K562 (cell line): ENCODE measurements around the gene GTPBP2. TPM values are rescaled to one million over a fixed set of nuclear protein-coding genes. Genes with fewer than 3 reads are reported as not detected.

Source experiments
- CBFA2T2 ChIP-seq: fragments of 450-650 bp; conservative IDR thresholded peaks from 2 replicates; pipeline ENCODE4 v1.6.1; 2017; ENCODE audit warnings: mild to moderate bottlenecking
- ELF4 ChIP-seq: fragments of 450-650 bp; formaldehyde crosslinking; IDR thresholded peaks from 2 replicates; pipeline ENCODE4 v1.4.0; 2022; ENCODE audit warnings: missing genetic modification characterization
- ETV5 ChIP-seq: sonication (generic); formaldehyde crosslinking; IDR thresholded peaks from 2 replicates; pipeline ENCODE4 v1.4.0; 2020; ENCODE audit warnings: low read depth, mild to moderate bottlenecking, missing genetic modification reagents
- FUS ChIP-seq: fragments of 200-400 bp; formaldehyde crosslinking; optimal IDR thresholded peaks from 2 replicates; pipeline ENCODE3; 2017; ENCODE audit warnings: low read depth, low read length
- KHSRP ChIP-seq: fragments of 450-650 bp; IDR thresholded peaks from 2 replicates; pipeline ENCODE4 v1.6.1; 2017
- LARP7 ChIP-seq: fragments of 450-650 bp; IDR thresholded peaks from 2 replicates; pipeline ENCODE4 v1.6.1; 2016
- MTF1 ChIP-seq: fragments of 250-450 bp; sonication (Bioruptor Pico); IDR thresholded peaks from 2 replicates; pipeline ENCODE4 v1.9.0; 2021; ENCODE audit warnings: moderate library complexity, mild to moderate bottlenecking, inconsistent platforms, borderline replicate concordance
- NFE2L1 ChIP-seq: fragments of 450-650 bp; IDR thresholded peaks from 2 replicates; pipeline ENCODE4 v1.6.1; 2016; ENCODE audit warnings: missing genetic modification characterization, low read depth, mild to moderate bottlenecking, missing compliant biosample characterization, moderate library complexity, borderline replicate concordance
- NR3C1 ChIP-seq: sonication (generic); formaldehyde crosslinking; IDR thresholded peaks from 2 replicates; pipeline ENCODE4 v1.8.1; 2022; ENCODE audit warnings: missing genetic modification reagents
- RB1 ChIP-seq: fragments of 450-650 bp; IDR thresholded peaks from 2 replicates; pipeline ENCODE4 v1.6.1; 2017; ENCODE audit warnings: low read depth, mild to moderate bottlenecking
- SMARCE1 ChIP-seq: fragments of 450-650 bp; IDR thresholded peaks from 2 replicates; pipeline ENCODE4 v1.7.1; 2016; ENCODE audit warnings: mild to moderate bottlenecking
- SP2 ChIP-seq: IDR thresholded peaks from 2 replicates; pipeline ENCODE4 v1.6.1; 2011; ENCODE audit warnings: mild to moderate bottlenecking, low read depth, low read length, moderate library complexity; ENCODE audit not compliant: poor library complexity, severe bottlenecking; ENCODE audit errors: extremely low read depth
- TEAD1 ChIP-seq, 2 experiments: fragments of 450-650 bp in 1 of 2; sonication (generic) in 1 of 2; formaldehyde crosslinking; IDR thresholded peaks; 2 replicates each; pipeline versions ENCODE4 v1.4.0 to v1.8.0; 2020 to 2022; ENCODE audit warnings: mild to moderate bottlenecking in 2 of 2, missing genetic modification reagents in 1 of 2
- ZC3H8 ChIP-seq: fragments of 450-650 bp; IDR thresholded peaks from 2 replicates; pipeline ENCODE4 v1.6.1; 2017
- ZNF143 ChIP-seq: sonication (generic); formaldehyde crosslinking; IDR thresholded peaks from 2 replicates; pipeline ENCODE4 v1.9.0; 2022; ENCODE audit warnings: mild to moderate bottlenecking, missing genetic modification reagents
- ZNF224 ChIP-seq: sonication (generic); formaldehyde crosslinking; IDR thresholded peaks from 2 replicates; pipeline ENCODE4 v1.8.0; 2022; ENCODE audit warnings: mild to moderate bottlenecking, missing genetic modification reagents
- ZNF311 ChIP-seq: fragments of 250-450 bp; sonication (Bioruptor Pico); IDR thresholded peaks from 2 replicates; pipeline ENCODE4 v1.4.0; 2020; ENCODE audit warnings: mild to moderate bottlenecking, moderate library complexity
- ZNF76 ChIP-seq: fragments of 250-450 bp; sonication (Bioruptor Pico); IDR thresholded peaks from 2 replicates; pipeline ENCODE4 v1.4.0; 2020; ENCODE audit warnings: mild to moderate bottlenecking, moderate library complexity, borderline replicate concordance
- polyA plus RNA-seq, 8 experiments: library from polyadenylated mRNA; depleted of rRNA in 4 of 8; stranded (reverse) in 5 of 8; unstranded in 3 of 8; fragments of >200 nt; fragmentation: Nextera tagmentation in 2 of 8; fragmentation: Illumina TruSeq in 1 of 8; extraction: Ambion mirVana in 2 of 8; extraction: Trizol in 1 of 8; gene quantifications; 2 replicates each; pipeline versions ENCODE4 v1.2.1 to v1.2.3, GENCODE V29; 2011 to 2014; ENCODE audit warnings: inconsistent platforms in 1 of 8, missing spikeins in 1 of 8
- total RNA-seq, 7 experiments: library from RNA; depleted of rRNA in 6 of 7; stranded (reverse); fragments of >200 nt in 6 of 7; fragmentation: Illumina TruSeq in 2 of 7; extraction: Trizol in 2 of 7; gene quantifications; 2 replicates each; pipeline versions ENCODE4 v1.2.1 to v1.2.3, GENCODE V29; 2011 to 2021; ENCODE audit warnings: low replicate concordance in 1 of 7
- TF ChIP-seq, protein P1 (sequence below): sonication (generic); formaldehyde crosslinking; IDR thresholded peaks from 2 replicates; pipeline ENCODE4 v1.8.0; 2022; ENCODE audit warnings: mild to moderate bottlenecking, low read depth, missing genetic modification reagents
- TF ChIP-seq, protein P2 (sequence below): fragments of 450-650 bp; IDR thresholded peaks from 2 replicates; pipeline ENCODE4 v1.6.1; 2016; ENCODE audit warnings: missing biosample characterization, missing genetic modification characterization
- TF ChIP-seq, protein P3 (sequence below): sonication (generic); formaldehyde crosslinking; IDR thresholded peaks from 2 replicates; pipeline ENCODE4 v1.8.0; 2022; ENCODE audit warnings: missing genetic modification reagents, mild to moderate bottlenecking, borderline replicate concordance
- TF ChIP-seq, protein P4 (sequence below): fragments of 450-650 bp; conservative IDR thresholded peaks from 2 replicates; pipeline ENCODE4 v1.6.1; 2016; ENCODE audit warnings: missing genetic modification characterization, low read depth, mild to moderate bottlenecking, missing compliant biosample characterization, moderate library complexity

The GTPBP2 gene
- total and polyA plus RNA-seq, 9 of the 15 experiments (the other 6 are each of a cell fraction or from before 2014, with no cell fraction given), result 48.4 to 196 (median 111) TPM

DNA sequence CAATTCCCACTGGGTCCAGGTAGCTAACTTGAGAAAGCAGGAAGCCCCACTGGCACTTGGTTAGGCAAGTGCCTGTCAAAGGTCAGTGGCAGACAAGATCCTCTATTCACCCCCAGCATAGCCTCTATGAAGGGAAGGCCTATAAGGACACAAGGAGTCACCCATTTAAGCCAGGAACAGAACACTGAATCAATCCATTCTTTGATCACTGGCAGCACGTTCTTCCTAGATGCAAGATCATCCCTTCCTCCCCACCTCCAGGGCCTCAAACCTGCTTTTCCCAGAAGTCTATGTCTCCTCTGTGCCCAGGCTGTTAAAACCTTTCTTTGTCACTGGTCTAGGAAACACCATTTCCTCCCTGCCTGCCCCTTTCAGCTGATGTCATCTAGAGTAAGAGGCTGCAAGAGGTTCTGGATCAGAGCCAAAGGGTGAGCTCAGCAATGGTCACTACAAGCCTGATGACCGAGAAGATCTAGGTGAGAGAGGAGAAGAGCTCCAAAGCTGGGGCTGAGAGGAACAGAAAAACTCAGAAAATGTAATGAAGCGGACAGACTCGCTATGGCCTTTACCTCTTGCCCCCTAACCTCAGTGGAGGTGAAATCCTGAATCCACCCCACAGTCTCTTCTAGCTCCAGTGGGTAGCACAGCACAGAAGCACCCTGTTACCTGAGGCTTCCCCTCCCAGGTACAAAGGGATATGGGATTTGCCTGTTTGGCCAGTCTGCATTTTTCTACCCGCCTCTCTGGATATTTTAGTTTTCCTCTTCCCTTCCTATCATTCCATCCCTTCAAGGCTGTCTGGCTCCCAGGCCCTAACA, 1.8 kb downstream of the GTPBP2 start (continued):
- 0 out of 2 replicates have a peak, but pooled peaks have one; percentile 54 for TF ChIP-seq ZC3H8
- TF ChIP-seq, protein P1, sequence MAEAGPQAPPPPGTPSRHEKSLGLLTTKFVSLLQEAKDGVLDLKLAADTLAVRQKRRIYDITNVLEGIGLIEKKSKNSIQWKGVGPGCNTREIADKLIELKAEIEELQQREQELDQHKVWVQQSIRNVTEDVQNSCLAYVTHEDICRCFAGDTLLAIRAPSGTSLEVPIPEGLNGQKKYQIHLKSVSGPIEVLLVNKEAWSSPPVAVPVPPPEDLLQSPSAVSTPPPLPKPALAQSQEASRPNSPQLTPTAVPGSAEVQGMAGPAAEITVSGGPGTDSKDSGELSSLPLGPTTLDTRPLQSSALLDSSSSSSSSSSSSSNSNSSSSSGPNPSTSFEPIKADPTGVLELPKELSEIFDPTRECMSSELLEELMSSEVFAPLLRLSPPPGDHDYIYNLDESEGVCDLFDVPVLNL, result no peak; the same call in 1 of the 2 replicates
- TF ChIP-seq, protein P2, sequence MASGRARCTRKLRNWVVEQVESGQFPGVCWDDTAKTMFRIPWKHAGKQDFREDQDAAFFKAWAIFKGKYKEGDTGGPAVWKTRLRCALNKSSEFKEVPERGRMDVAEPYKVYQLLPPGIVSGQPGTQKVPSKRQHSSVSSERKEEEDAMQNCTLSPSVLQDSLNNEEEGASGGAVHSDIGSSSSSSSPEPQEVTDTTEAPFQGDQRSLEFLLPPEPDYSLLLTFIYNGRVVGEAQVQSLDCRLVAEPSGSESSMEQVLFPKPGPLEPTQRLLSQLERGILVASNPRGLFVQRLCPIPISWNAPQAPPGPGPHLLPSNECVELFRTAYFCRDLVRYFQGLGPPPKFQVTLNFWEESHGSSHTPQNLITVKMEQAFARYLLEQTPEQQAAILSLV (tag), result peak; percentile 92
- TF ChIP-seq NFE2L1, result no peak
- TF ChIP-seq, protein P3, sequence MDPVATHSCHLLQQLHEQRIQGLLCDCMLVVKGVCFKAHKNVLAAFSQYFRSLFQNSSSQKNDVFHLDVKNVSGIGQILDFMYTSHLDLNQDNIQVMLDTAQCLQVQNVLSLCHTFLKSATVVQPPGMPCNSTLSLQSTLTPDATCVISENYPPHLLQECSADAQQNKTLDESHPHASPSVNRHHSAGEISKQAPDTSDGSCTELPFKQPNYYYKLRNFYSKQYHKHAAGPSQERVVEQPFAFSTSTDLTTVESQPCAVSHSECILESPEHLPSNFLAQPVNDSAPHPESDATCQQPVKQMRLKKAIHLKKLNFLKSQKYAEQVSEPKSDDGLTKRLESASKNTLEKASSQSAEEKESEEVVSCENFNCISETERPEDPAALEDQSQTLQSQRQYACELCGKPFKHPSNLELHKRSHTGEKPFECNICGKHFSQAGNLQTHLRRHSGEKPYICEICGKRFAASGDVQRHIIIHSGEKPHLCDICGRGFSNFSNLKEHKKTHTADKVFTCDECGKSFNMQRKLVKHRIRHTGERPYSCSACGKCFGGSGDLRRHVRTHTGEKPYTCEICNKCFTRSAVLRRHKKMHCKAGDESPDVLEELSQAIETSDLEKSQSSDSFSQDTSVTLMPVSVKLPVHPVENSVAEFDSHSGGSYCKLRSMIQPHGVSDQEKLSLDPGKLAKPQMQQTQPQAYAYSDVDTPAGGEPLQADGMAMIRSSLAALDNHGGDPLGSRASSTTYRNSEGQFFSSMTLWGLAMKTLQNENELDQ (CRISPR knock-in tag), result no peak
- TF ChIP-seq ELF4 (CRISPR knock-in tag), result peak; percentile 85
- TF ChIP-seq SP2, result no peak
- TF ChIP-seq TEAD1 (CRISPR knock-in tag; IDR thresholded peaks at IDR 0.05), result peak; percentile 49 to 90; a peak in 3 of 4 replicates
- no peak for TF ChIP-seq RB1
- TF ChIP-seq, protein P4, sequence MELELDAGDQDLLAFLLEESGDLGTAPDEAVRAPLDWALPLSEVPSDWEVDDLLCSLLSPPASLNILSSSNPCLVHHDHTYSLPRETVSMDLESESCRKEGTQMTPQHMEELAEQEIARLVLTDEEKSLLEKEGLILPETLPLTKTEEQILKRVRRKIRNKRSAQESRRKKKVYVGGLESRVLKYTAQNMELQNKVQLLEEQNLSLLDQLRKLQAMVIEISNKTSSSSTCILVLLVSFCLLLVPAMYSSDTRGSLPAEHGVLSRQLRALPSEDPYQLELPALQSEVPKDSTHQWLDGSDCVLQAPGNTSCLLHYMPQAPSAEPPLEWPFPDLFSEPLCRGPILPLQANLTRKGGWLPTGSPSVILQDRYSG (tag), result peak; percentile 94
- TF ChIP-seq ZNF76 (CRISPR knock-in tag), result peak; percentile 86
- TF ChIP-seq SMARCE1, result peak; percentile 85
- no peak for TF ChIP-seq FUS
- no peak for TF ChIP-seq ZNF224 (CRISPR knock-in tag)
- peak; percentile 71; the same call in 1 of the 2 replicates for TF ChIP-seq ZNF311 (CRISPR knock-in tag)
- no peak for TF ChIP-seq MTF1 (CRISPR knock-in tag)
- no peak for TF ChIP-seq KHSRP
- TF ChIP-seq ZNF143 (CRISPR knock-in tag), result peak; percentile 57; the same call in 1 of the 2 replicates
- TF ChIP-seq LARP7, result peak; percentile 44; the same call in 1 of the 2 replicates
- no peak for TF ChIP-seq CBFA2T2
- TF ChIP-seq ETV5 (CRISPR knock-in tag), result peak; percentile 13; the same call in 1 of the 2 replicates
- TF ChIP-seq NR3C1 (CRISPR knock-in tag), result no peak
